RWPE2 (cell line): ENCODE measurements around the gene NUCB2.

ENCODE experiments used
- ATAC-seq: fragments of 200-7000 bp; cut with Tn5 transposase; 3 replicates; pipeline ENCODE4 v1.9.1; 2021; ENCODE audit warnings: low read depth
- DNase-seq: peaks from one replicate; pipeline ENCODE4 v3.0.0-alpha.2; 2020; ENCODE audit warnings: low spot score
- H3K27ac ChIP-seq: fragments of 450-650 bp; 2 replicates; pipeline ENCODE4 v1.5.1; 2017; ENCODE audit warnings: mild to moderate bottlenecking; ENCODE audit not compliant: poor library complexity, severe bottlenecking
- H3K27me3 ChIP-seq: fragments of 250-450 bp; sonication (Bioruptor Pico); 2 replicates; pipeline ENCODE4 v1.5.1; 2021; ENCODE audit warnings: mild to moderate bottlenecking, moderate library complexity; ENCODE audit not compliant: insufficient read depth, poor library complexity, severe bottlenecking
- H3K36me3 ChIP-seq: fragments of 250-450 bp; sonication (Bioruptor Pico); 2 replicates; pipeline ENCODE4 v1.5.1; 2020; ENCODE audit warnings: low read depth, mild to moderate bottlenecking, moderate library complexity
- H3K4me1 ChIP-seq: fragments of 250-450 bp; sonication (Bioruptor Pico); 2 replicates; pipeline ENCODE4 v1.5.1; 2021; ENCODE audit warnings: mild to moderate bottlenecking, moderate library complexity; ENCODE audit not compliant: insufficient read depth, poor library complexity, severe bottlenecking
- H3K4me3 ChIP-seq: fragments of 250-450 bp; sonication (Bioruptor Pico); 2 replicates; pipeline ENCODE4 v1.5.1; 2021; ENCODE audit warnings: mild to moderate bottlenecking, moderate library complexity; ENCODE audit not compliant: severe bottlenecking
- H3K9me3 ChIP-seq: fragments of 250-450 bp; sonication (Bioruptor Pico); 2 replicates; pipeline ENCODE4 v1.5.1; 2021; ENCODE audit warnings: mild to moderate bottlenecking, moderate library complexity; ENCODE audit not compliant: severe bottlenecking
- CTCF ChIP-seq: fragments of 450-650 bp; IDR thresholded peaks from one replicate; pipeline ENCODE4 v1.5.1; 2017; ENCODE audit warnings: mild to moderate bottlenecking, moderate library complexity; ENCODE audit not compliant: poor library complexity, severe bottlenecking

Gene NUCB2

DNA sequence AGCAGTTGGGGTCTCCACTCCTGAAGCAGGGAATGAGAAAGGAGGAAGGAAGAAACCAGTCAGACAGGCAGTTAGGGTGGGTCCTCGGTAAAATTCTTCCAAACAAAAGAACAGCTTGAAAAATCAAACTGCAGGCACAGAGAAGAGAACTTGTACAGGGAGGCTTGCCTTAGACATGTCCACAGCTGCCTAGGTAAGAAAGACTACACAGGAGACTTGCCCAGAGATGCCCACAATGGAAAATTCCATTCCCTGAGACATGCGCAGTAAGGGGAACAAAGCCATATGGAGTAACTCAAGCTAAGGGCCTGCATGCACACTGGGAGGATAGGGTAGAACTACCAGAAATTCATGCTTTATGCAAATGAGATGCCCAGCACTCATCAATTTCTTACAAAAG is 102.1 kb downstream of the NUCB2 start:
- Histone ChIP-seq H3K4me1 (no peaks in the 10 kb centered on the region), H3K27ac (no peak overlapping the region), H3K4me3 (no peak overlapping the region), H3K9me3 (peaks cover 1% of the 10 kb centered on the region), H3K27me3 (no peaks in the 10 kb centered on the region), H3K36me3 (no peaks in the 10 kb centered on the region)
- TF ChIP-seq CTCF: no peak
- ATAC-seq: no peak
- no peak for DNase-seq

- ATAC-seq (no peak), DNase-seq (no peak)
- no peaks in the 10 kb centered on the region for H3K36me3 ChIP-seq
- no peaks in the 10 kb centered on the region for H3K9me3 ChIP-seq
- no peak for TF ChIP-seq CTCF
- no peak overlapping the region for H3K27ac ChIP-seq
- H3K4me1 ChIP-seq: no peaks in the 10 kb centered on the region
- no peak overlapping the region for H3K4me3 ChIP-seq
- no peaks in the 10 kb centered on the region for H3K27me3 ChIP-seq
Observed at GRCh38 chr11:17379383-17380180, 103.0 kb downstream of the NUCB2 start.

DNA sequence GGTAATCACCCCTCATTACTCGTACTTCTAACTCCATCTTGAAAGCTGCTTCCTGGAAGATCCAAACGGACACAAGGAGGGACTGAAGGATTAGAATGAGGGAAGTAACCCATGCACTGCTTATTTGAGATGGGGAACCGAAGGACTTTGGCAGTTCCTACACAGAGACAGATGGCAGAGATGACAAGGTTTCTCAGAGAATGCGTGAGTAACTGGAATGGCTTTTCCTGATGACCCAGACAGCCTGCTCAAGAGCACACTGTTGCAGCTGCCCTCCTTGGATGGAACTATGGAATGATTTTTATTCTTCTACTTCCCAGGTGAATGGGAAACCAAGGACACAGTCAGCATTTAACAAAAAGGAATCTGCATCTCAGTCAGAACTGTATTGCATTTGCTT is 104.6 kb downstream of the NUCB2 start:
- Histone ChIP-seq H3K4me3 (no peak overlapping the region), H3K4me1 (no peaks in the 10 kb centered on the region), H3K27me3 (no peaks in the 10 kb centered on the region), H3K27ac (no peak overlapping the region), H3K36me3 (no peaks in the 10 kb centered on the region), H3K9me3 (no peaks in the 10 kb centered on the region)
- no peak for TF ChIP-seq CTCF
- no peak for DNase-seq
- no peak for ATAC-seq
